Esophagus squamous epithelium (tissue), 4 donors: Measurements from ENCODE around the gene TXNDC9.

Experiments used
- CTCF ChIP-seq, 6 experiments: fragments of 450-650 bp in 4 of 6; fragments of 200-600 bp in 2 of 6; sonication (generic) in 2 of 6; IDR thresholded peaks; one replicate each; pipeline ENCODE4 v1.5.1; 2016 to 2019; ENCODE audit warnings: antibody characterized with exemption in 6 of 6, mild to moderate bottlenecking in 4 of 6, moderate library complexity in 4 of 6
- POLR2A ChIP-seq, 4 donors: fragments of 450-650 bp; IDR thresholded peaks; one replicate each; pipeline ENCODE4 v1.6.1; 2017; ENCODE audit warnings: antibody characterized with exemption in 4 of 4, mild to moderate bottlenecking in 4 of 4, moderate library complexity in 3 of 4

- TF ChIP-seq CTCF (IDR thresholded peaks at IDR 0.05) = no peak
- no peak for TF ChIP-seq POLR2A (IDR thresholded peaks at IDR 0.05)
These were observed 50.6 kb downstream of the TXNDC9 start for GRCh38 chr2:99285526-99285925.
